Muscle layer of colon (tissue), 2 donors: ENCODE data around the gene KLK5.
"Not testable (repeated sequence)": the region's sequence is repeated elsewhere in the genome, so short reads cannot be mapped to it uniquely, and the experiment has no call there.

ENCODE experiments used
- H3K27ac ChIP-seq: one replicate; pipeline ENCODE4 v1.7.0; 2013; ENCODE audit warnings: low read depth, mild to moderate bottlenecking, low read length, moderate library complexity
- H3K27me3 ChIP-seq, 2 donors: one replicate each; pipeline ENCODE4 v1.7.0; 2013; ENCODE audit warnings: low read length in 2 of 2, mild to moderate bottlenecking in 2 of 2; ENCODE audit not compliant: insufficient read depth in 2 of 2, control insufficient read depth in 1 of 2
- H3K36me3 ChIP-seq: one replicate; pipeline ENCODE4 v1.7.0; 2013; ENCODE audit warnings: mild to moderate bottlenecking, low read length; ENCODE audit not compliant: insufficient read depth
- H3K4me1 ChIP-seq: one replicate; pipeline ENCODE4 v1.7.0; 2013; ENCODE audit warnings: mild to moderate bottlenecking, low read length; ENCODE audit not compliant: insufficient read depth
- H3K4me3 ChIP-seq, 2 donors: one replicate each; pipeline ENCODE4 v1.7.0; 2013; ENCODE audit warnings: low read length in 2 of 2, low read depth in 1 of 2, mild to moderate bottlenecking in 1 of 2, moderate library complexity in 1 of 2
- H3K9ac ChIP-seq: one replicate; pipeline ENCODE4 v1.7.0; 2013; ENCODE audit warnings: low read length
- H3K9me3 ChIP-seq: one replicate; pipeline ENCODE4 v1.7.0; 2013; ENCODE audit warnings: mild to moderate bottlenecking, low read length
- donor health status: abdominal sarcoma.
- donor health status: Adenocarcinoma of cecum.

KLK5 gene

GRCh38 chr19:50898018-50898417 lies 54.8 kb downstream of the KLK5 start:
- Histone ChIP-seq H3K27ac (no peak overlapping the region), H3K36me3 (no peaks in the 10 kb centered on the region), H3K27me3 (peaks cover 0 to 13% of the 10 kb centered on the region in 2 donors), H3K9ac (no peak overlapping the region), H3K4me1 (peaks cover 10% of the 10 kb centered on the region), H3K9me3 (no peaks in the 10 kb centered on the region), H3K4me3 (no peak overlapping the region)

- no peak overlapping the region for H3K4me3 ChIP-seq
- peaks cover 0 to 13% of the 10 kb centered on the region in 2 donors for H3K27me3 ChIP-seq
- H3K4me1 ChIP-seq, result peaks cover 10% of the 10 kb centered on the region
- no peak overlapping the region for H3K9ac ChIP-seq
- H3K9me3 ChIP-seq, result no peaks in the 10 kb centered on the region
- no peak overlapping the region for H3K27ac ChIP-seq
- H3K36me3 ChIP-seq, result no peaks in the 10 kb centered on the region
These were observed 55.2 kb downstream of the KLK5 start for GRCh38 chr19:50897612-50898011.

GRCh38 chr19:50897191-50897607 lies 55.6 kb downstream of the KLK5 start:
- Histone ChIP-seq H3K9me3 (no peaks in the 10 kb centered on the region), H3K9ac (no peak overlapping the region), H3K36me3 (no peaks in the 10 kb centered on the region), H3K4me1 (peaks cover 10% of the 10 kb centered on the region), H3K27me3 (peaks cover 0 to 13% of the 10 kb centered on the region in 2 donors), H3K4me3 (no peak overlapping the region), H3K27ac (no peak overlapping the region)

GRCh38 chr19:50896591-50897190 lies 56.1 kb downstream of the KLK5 start:
- Histone ChIP-seq H3K27me3 (peaks cover 0 to 13% of the 10 kb centered on the region in 2 donors), H3K9ac (no peak overlapping the region), H3K27ac (no peak overlapping the region), H3K36me3 (no peaks in the 10 kb centered on the region), H3K4me3 (no peak overlapping the region), H3K4me1 (peaks cover 10% of the 10 kb centered on the region), H3K9me3 (no peaks in the 10 kb centered on the region)

- Histone ChIP-seq H3K4me1 (peaks cover 10% of the 10 kb centered on the region), H3K27me3 (peaks cover 0 to 13% of the 10 kb centered on the region in 2 donors)
- H3K9me3 ChIP-seq, H3K4me3 ChIP-seq, H3K9ac ChIP-seq, H3K27ac ChIP-seq, H3K36me3 ChIP-seq: not testable (repeated sequence)
These were observed 56.7 kb downstream of the KLK5 start for GRCh38 chr19:50896089-50896590.

- no peaks in the 10 kb centered on the region for H3K36me3 ChIP-seq
- peaks cover 0 to 10% of the 10 kb centered on the region in 2 donors for H3K27me3 ChIP-seq
- no peak overlapping the region for H3K4me3 ChIP-seq
- no peak overlapping the region for H3K27ac ChIP-seq
- H3K9ac ChIP-seq, result no peak overlapping the region
- H3K4me1 ChIP-seq, result peaks cover 22% of the 10 kb centered on the region
- no peaks in the 10 kb centered on the region for H3K9me3 ChIP-seq
These were observed 58.1 kb downstream of the KLK5 start for GRCh38 chr19:50894478-50895356.
